Fibroblast of peridontal ligament (primary cell): ENCODE data around the gene ACSS2.

Experiments used
- DNase-seq: peaks from one replicate; pipeline ENCODE4 v3.0.0-alpha.2; 2010; ENCODE audit errors: extremely low read depth

The ACSS2 gene

GRCh38 chr20:34949120-34949519, 72.7 kb downstream of the ACSS2 start:
- DNase-seq = no peak

- no peak for DNase-seq
These were observed 74.8 kb downstream of the ACSS2 start for GRCh38 chr20:34951252-34951651.

DNA sequence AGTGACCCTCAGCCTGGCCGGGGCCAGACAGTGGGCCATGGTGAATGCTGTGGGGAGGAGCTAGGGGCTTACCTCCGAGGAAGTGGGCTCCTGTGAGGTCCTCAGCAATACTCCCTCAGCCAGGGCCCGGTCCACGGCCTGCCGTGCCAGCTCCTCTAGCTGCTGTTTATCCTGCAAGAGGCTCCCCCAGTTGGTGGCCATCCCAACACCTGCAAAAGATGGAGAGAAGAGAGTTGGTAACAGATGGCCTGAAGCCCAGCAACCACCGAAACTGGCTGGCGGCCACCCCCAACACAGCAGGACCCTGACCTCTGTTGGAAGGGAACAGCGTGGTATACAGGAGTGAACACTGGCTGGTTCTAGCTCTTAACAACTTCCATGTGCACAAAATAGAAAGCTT, 75.2 kb downstream of the ACSS2 start:
- no peak for DNase-seq

DNA sequence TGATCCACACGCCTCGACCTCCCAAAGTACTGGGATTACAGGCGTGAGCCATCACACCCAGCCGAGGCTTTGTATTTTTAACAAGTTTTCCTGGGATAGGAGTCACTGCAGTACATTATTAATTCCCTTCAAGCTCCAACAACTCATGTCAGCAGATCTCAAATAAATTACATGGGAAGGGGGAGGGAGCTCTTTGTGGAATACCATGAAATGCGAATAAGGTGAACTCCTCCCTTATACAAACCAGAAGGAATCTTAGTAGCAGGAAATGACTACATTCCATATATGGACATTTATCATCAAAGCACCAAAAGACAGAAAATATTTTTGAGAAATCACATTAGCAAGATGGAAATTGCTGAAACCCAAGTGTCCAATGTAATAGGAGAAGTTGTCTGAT, 76.3 kb downstream of the ACSS2 start:
- no peak for DNase-seq

GRCh38 chr20:34953960-34954359, 77.5 kb downstream of the ACSS2 start:
- no peak for DNase-seq

- peak; percentile 39 for DNase-seq
These were observed 78.5 kb downstream of the ACSS2 start for GRCh38 chr20:34954904-34955230.

- DNase-seq = peak; percentile 94
These were observed 79.0 kb downstream of the ACSS2 start, which contains the start of the genes GSS and MYH7B for GRCh38 chr20:34955231-34956040. TSS of gene GSS (minus strand) at chr20:34955806. CDS start at chr20:34951852, 3,954 bp downstream. TSS of gene MYH7B (plus strand) at chr20:34955868. CDS start at chr20:34978006, 22,138 bp downstream.

- DNase-seq = no peak
These were observed 79.6 kb downstream of the ACSS2 start for GRCh38 chr20:34956041-34956458.

GRCh38 chr20:34956751-34957472, 80.5 kb downstream of the ACSS2 start:
- no peak for DNase-seq

DNA sequence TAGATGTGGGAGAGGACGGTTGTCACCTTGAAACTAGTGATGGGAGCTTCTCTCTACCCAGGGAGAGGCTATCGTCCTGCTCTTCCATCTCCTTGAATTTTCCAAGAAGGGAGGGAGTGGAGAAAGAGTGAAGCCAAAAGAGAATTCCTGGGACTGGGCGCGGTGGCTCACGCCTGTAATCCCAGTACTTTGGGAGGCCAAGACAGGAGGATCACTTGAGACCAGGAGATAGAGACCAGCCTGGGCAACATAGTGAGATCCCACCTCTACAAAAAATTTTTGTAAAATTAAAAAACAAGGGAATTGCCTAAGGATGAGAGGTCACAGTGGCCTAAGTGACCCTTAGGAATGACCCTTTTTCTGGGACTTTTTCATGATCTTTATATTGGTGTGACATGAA, 88.1 kb downstream of the ACSS2 start:
- no peak for DNase-seq

GRCh38 chr20:34965051-34965450, 88.6 kb downstream of the ACSS2 start:
- DNase-seq = no peak

- DNase-seq = no peak
These were observed 91.0 kb downstream of the ACSS2 start for GRCh38 chr20:34967421-34967820.

- DNase-seq = no peak
These were observed 91.8 kb downstream of the ACSS2 start for GRCh38 chr20:34968042-34968775.

DNA sequence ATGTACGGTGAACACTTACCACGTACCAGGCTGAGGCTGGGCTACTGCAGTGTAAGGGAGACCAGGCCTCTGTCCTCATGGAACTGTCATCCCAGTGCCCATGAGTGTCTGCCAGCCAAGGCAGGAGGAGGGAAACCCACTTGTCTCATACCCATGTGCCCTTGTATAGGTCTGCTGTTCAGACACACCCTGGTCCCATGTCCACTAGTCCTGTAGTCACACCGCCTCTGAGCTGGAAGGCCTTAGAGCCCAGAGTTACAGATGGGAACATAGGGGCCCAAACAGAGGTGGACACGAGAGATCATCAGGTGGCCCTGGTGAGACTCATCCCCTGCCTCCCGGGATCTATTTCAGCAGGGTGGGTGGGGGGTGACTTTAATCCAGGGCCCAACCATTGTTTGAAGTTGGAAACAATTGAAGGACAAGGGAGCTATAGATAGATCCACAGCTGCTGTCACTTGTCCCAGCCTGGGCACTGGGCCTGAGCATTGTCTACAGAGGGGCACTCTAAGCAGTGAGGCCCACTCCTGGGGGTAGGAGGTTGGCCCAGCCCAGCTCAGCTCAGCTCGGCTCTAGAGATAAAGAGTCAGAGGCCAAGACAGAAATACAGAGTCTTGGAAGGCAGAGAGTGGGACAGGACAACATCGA, 93.9 kb downstream of the ACSS2 start:
- no peak for DNase-seq

DNA sequence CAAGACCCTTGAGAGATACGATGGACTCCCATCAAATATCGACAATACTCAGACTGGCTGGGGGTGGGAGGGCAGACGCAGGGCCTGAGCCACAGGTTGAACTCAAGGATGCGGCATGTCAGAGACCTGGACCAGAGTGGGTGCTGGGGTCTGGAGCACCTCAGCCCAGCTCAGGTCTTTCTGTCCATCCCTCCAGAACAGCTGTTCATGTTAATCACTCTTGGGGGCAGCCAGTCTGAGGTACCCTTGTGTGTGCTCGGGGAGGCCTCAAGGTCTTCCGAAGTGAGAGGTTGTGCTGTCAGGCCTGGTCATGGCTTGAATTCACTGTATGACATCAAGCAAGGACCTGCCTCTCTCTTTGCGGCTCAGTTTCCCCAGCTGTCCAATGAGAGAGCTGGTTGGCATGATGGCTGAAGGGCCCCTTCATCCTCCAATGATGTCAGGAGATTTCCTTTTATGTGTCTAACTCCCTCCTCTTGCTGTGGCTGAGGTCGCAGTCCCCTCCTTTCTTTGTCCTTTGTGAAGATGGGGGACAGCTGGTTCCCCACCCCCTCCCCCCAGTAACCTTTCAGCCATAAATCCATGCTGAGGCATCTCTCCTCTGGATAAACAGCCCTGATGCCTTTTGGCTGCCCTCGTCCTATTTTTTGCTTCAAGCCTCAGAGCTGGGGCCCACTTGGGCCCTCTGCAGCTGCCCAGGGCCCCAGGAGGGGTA, 94.6 kb downstream of the ACSS2 start:
- DNase-seq = no peak

GRCh38 chr20:34971561-34972235, 95.3 kb downstream of the ACSS2 start:
- no peak for DNase-seq

- DNase-seq = no peak
These were observed 97.8 kb downstream of the ACSS2 start for GRCh38 chr20:34974246-34974645.

DNA sequence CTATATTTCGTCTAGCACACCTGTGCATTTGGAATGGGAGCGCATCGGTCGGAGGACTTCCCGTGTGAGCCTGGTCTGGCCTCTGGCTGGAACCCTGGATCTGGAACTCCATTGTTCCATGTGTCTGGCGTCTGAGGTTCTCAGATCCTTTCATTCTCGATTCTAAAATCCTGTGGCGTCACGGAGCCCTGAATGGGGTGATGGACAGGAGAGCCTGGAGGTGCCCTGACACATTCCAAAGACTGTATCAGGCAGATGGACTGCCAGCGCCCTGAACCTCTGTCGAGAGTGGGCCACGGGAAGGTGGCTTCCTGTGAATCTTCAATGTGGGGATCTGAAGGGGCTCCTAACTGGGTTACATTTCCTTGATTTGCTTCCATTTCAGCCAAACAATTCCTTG, 99.9 kb downstream of the ACSS2 start:
- DNase-seq = no peak
